ENCODE data around the gene OPN4.

The OPN4 gene

DNA sequence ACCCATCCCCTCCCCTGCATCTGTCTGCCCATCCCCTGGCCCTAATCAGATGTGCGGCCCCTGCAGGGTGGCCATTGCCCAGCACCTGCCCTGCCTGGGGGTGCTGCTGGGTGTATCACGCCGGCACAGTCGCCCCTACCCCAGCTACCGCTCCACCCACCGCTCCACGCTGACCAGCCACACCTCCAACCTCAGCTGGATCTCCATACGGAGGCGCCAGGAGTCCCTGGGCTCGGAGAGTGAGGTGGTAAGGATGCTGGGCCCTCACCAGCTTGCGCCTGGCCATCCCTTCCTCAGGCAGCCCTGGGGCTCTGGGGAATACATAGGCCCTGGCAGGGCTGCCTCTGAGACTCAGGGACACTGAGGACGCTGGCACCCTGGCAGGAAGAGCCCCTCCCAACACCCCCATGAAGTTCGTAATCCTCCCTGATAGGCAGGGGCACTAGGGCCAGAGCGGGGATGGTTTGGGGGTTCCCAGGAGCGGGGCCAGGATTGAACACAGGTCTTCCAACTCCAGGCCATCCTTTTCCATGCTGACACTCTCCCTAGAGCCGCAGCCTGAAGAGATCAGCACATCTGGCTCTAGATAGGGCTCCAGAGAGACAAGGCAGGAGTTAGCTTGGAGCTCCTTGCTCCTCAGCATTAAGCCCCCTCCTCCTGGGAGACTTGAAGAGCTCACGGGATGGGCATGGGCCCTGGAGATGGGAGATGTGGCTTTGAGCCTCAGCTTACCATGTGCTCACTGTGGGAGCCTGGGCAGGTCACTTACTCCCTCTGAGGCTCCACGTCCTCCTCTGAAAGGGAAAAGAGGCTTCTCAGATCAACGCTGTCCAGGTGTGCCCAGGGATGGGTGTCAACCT is 8.1 kb downstream of the OPN4 start:
- no peak for DNase-seq (ENCODE audit: low read depth)

DNA sequence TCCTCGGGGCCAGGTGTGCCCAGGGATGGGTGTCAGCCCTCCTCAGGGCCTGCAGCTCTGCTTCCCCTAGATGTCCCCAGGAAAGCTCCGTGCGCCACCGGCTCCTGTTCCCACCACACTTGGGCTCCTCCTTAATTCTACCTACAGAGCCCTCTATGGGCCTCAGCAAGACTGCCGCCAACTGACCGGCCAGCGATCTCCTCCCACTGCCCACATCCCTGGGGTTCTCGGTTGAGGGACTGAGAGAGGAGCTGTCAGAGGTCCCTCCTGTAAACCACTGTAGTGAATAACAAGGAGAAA is 8.6 kb downstream of the OPN4 start:
- DNase-seq (ENCODE audit: low read depth), result no peak

DNA sequence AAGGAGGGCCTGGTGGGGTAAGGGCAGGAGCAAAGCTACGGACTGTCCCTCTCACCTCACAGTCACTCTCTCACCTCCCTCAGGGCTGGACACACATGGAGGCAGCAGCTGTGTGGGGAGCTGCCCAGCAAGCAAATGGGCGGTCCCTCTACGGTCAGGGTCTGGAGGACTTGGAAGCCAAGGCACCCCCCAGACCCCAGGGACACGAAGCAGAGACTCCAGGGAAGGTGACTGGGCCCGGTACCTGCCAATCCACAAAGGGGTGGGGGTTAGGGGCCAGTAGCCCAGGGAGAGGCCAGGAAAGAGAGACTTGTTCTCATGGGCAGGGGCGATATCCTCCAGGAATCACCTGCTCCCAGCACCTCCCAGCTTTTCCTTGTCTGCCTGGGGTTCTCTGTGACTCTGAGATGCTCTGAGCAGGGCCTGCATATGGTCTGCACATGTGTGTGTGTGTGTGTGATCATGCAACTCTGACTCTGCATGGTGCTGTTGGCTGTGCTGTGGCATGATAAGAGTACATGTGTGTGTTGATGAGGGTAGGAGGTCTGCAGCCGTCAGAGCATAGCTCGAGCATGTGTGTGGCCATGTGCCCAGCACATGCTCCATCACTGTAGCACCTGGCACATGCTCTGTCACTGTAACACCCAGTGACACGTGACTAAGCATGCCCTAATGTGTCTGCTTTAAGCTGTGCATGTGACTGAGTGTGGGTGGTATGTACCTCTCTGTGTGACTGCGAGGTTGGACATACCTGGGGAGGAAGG is 9.4 kb downstream of the OPN4 start:
- DNase-seq (ENCODE audit: low read depth), result no peak

- DNase-seq (ENCODE audit: low read depth), result no peak
These were observed 10.2 kb downstream of the OPN4 start for GRCh38 chr10:86664341-86665217.

GRCh38 chr10:86665218-86665607 is 10.9 kb downstream of the OPN4 start:
- DNase-seq (ENCODE audit: low read depth), result no peak

DNA sequence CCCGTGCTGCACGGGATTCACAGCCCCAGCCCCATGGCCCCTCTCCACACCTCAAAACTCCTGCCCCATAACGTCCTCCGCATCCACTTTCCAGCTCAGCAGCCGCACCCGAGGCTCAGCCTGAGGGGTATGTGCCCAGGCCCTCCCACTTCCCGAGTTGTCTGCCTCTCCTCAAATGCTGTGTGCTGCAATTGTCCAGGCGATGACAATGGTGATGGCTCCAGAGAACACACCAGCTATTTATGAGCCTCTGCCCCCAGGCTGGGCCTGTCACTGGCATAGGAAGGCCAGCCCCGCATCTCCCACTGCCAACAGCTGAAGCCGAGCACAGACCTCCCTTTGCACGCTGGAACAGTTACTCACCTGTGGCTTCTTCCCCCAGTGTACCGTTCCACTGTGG is 11.5 kb downstream of the OPN4 start:
- no peak for DNase-seq (ENCODE audit: low read depth)

GRCh38 chr10:86666538-86666937 is 12.2 kb downstream of the OPN4 start:
- DNase-seq (ENCODE audit: low read depth), result no peak

- DNase-seq (ENCODE audit: low read depth), result no peak
These were observed 13.3 kb downstream of the OPN4 start for GRCh38 chr10:86667421-86668181.

DNA sequence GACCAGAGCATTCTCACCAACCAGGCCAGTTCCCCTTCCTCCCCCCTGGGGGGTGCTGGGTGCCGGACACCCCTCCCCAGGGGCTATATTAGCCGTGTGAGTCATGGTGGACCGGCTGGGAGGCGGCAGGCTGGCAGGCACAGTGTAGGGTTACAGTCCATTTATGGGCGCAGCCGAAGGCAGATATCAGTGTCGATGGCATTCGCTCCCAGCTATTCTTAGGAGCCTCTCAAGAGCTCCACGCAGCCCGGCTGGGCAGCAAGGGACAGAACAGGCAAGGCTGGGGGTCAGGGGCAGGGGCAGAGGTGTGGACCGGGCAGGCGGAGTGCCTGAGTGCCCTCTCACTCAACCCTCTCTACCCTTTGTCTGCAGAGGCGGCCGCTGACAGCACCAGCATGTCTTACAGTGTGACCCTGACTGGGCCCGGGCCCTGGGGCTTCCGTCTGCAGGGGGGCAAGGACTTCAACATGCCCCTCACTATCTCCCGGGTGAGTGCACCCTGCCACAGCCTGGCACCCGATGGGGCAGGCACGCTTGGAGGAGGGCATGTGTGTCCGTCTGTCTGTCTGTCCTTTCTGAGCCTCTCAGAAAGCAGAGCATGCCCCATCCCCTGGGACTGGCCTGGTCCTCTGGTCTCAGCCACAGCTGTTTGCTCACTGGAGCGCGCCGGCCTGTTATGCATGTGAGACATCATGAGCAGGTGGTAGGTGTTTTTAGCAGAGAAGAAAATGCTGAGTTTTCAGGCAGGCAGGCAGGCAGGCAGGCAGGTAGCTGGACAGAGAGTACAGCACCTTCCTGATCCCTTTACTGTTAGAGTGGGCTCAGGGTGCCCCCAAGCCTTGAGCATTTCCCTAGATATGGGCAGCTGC is 14.2 kb downstream of the OPN4 start, which contains the start of gene LDB3:
LDB3 (plus strand) TSS at position 215 of the 869 bp plus-strand sequence; CDS start at position 396, 181 bp downstream.
- no peak for DNase-seq (ENCODE audit: low read depth)

GRCh38 chr10:86670290-86670811 is 16.0 kb downstream of the OPN4 start:
- no peak for DNase-seq (ENCODE audit: low read depth)

- DNase-seq (ENCODE audit: low read depth), result no peak
These were observed 16.5 kb downstream of the OPN4 start for GRCh38 chr10:86670876-86671275.

DNA sequence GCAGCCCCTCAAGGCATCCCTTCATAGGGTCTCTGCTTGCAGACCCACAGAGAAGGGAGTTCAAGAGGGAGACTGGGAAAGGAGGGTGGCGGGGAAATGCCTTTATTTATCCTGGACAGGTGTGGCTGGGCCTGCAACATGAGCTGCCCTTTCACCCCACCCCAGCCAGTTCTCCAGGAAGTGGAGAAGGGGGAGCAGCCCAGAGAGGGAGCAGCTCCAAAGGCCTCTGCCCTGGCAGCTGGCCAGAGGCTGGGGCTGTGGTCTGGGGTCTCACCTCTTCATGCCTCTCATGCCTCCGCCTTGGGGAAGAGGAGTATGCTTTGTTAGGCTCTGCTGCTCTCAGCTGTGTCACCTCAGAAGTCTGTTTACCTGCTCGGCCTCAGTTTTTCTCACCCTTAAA is 17.1 kb downstream of the OPN4 start:
- no peak for DNase-seq (ENCODE audit: low read depth)

GRCh38 chr10:86671985-86672710 is 17.8 kb downstream of the OPN4 start:
- no peak for DNase-seq (ENCODE audit: low read depth)

DNA sequence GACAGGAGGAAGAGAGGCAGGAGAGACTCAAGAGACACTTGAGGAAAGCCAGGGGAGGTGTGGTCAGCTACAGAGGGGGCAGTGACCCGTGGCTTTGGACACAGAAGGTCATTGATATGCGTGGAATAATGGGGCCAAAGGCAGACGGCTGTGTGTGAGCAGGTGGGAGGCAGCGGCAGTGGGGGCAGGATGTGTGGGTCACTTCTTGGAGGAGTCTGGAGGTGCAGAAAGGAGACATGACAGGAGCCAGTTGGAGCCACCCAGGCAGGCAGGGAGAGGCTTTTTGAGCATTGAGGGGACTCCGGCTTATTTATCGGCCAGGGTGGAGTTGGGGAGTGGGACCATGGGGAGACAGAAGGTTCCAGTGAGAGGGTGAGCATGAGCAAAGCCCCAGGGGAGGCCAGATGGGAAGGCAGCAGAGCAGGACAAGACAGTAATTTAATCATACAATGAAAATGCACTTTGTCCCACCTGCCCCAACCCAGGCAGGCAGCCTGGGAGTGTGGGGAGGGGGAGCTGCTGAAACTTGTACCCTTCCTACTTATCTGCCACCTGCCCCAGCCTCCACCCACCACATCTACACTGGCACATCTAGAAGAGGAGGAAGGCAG is 19.0 kb downstream of the OPN4 start:
- no peak for DNase-seq (ENCODE audit: low read depth)

DNA sequence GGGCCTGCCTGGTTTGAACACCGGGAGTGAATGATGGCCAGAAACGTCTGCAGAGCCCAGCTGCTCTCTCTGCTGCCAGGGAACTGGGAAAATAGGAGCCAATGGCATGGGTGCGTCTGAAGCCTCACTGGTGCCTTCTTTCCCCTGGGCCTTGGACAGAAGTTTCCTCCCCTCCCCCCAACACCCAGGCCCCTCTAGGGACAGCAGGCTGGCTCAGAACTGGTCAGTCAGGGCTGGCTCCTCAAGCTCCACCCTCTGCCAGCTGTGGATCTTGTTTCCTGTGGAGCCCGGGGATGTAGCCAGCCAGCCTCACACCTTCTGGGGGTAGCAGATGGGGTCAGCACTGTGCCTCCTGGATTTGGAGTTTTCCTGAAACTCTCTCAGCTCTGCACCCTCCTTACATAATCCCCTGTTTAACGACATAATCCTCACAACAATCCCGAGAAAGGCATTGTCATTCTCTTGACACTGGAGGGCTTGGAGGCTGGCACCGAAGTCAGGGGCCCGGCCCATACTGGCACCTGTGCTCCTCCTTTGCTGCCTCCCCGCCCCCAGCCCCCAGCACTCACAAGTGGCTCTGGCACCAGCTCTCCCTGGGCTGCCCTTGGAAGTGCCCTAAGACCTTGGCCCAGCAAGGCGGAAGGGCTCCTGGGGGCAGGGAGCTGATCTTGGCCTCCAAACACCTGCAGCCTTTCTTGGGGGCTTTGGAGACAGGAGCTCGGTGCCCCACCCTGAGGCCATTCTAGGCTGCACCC is 19.7 kb downstream of the OPN4 start:
- DNase-seq (ENCODE audit: low read depth), result no peak

DNA sequence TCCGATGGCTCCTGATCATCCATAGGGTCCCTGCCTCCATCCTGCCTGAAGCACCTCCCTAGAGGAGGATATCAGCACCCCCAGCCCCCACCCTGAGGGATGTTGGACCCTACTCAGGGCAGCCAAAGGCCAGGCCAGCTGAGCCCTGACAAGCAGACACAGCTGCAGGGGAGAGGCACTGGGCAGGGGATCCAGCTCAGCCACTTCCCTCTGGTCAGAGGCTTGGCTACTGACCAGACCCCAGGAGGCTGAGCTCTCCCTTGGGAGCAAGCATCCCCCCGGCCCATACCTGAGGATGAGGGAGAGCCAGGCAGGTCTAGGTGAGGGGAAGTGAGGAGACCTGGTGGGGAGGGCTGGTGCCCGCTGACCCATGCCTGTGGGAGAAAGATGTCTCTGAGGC is 20.6 kb downstream of the OPN4 start:
- DNase-seq (ENCODE audit: low read depth), result no peak

- no peak for DNase-seq (ENCODE audit: low read depth)
These were observed 23.0 kb downstream of the OPN4 start for GRCh38 chr10:86677374-86677773.

DNA sequence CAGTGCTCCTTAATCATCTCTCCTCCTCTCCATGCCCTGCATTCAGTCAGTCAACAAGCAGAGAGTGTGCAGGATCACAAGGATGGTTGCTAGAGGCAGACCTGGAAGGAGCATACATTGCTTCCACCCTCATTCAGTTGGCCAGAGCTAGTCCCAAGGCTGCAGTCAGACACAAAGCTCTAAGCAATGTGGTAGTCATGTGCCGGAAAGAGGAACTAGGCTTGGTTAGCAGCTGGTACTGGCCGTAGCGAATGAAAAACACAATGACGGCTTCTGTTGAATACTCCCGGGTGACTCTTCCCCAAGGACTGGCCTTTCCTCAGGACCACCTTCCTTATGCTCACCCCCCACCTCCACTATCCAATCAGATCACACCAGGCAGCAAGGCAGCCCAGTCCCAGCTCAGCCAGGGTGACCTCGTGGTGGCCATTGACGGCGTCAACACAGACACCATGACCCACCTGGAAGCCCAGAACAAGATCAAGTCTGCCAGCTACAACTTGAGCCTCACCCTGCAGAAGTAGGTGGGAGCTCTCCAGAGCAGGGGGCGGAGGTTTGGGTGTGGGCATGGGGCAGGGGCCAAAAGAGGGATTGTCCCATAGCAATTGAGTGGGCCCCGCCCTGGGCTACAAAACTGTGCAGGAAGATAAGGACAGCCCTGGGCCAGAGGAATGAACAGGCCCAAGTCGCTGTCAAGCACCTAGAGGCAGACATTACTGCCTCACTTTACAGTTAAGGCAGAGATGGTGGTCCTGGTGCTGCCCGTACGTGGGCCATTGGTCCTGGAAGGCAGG is 24.8 kb downstream of the OPN4 start:
- DNase-seq (ENCODE audit: low read depth), result no peak

Measured in T-helper 22 cell (primary cell).